Peyer's patch (tissue), 4 donors: ENCODE data around the gene SELENOI.

Experiments used
- CTCF ChIP-seq, 6 experiments: fragments of 450-650 bp in 4 of 6; fragments of 200-600 bp in 2 of 6; sonication (generic) in 1 of 6; IDR thresholded peaks; one replicate each; pipeline ENCODE4 v1.5.1; 2017 to 2019; ENCODE audit warnings: antibody characterized with exemption in 6 of 6, mild to moderate bottlenecking in 3 of 6, moderate library complexity in 1 of 6
- POLR2A ChIP-seq, 2 donors: fragments of 450-650 bp; IDR thresholded peaks; one replicate each; pipeline ENCODE4 v1.5.1; 2017; ENCODE audit warnings: antibody characterized with exemption in 2 of 2, mild to moderate bottlenecking in 2 of 2, moderate library complexity in 2 of 2

- TF ChIP-seq CTCF (IDR thresholded peaks at IDR 0.05) (no peak), POLR2A (IDR thresholded peaks at IDR 0.05) (no peak)
These were observed 8.6 kb upstream of the SELENOI start for GRCh38 chr2:26337298-26337697.
